ENCODE results near the gene FAM20C.
"Not testable (repeated sequence)": the region's sequence is repeated elsewhere in the genome, so short reads cannot be mapped to it uniquely, and the experiment has no call there.

The FAM20C gene

GRCh38 chr7:206351-206750 is 14.0 kb downstream of the FAM20C start:
- not testable (repeated sequence) for H3K4me1 Mint-ChIP-seq, H3K27ac Mint-ChIP-seq, H3K4me3 Mint-ChIP-seq, H3K36me3 Mint-ChIP-seq, H3K9me3 Mint-ChIP-seq, H3K27me3 Mint-ChIP-seq

GRCh38 chr7:207418-208129 is 15.2 kb downstream of the FAM20C start:
- no peaks in the 10 kb centered on the region for H3K9me3 Mint-ChIP-seq

GRCh38 chr7:208130-208673 is 15.8 kb downstream of the FAM20C start:
- Mint-ChIP-seq H3K4me1 (no peaks in the 10 kb centered on the region), H3K27ac (no peak overlapping the region), H3K36me3 (no peaks in the 10 kb centered on the region), H3K27me3 (no peaks in the 10 kb centered on the region), H3K4me3 (no peak overlapping the region), H3K9me3 (no peaks in the 10 kb centered on the region)

More at GRCh38 chr7:207418-208129, 15.2 kb downstream of the FAM20C start:
- H3K27ac Mint-ChIP-seq = no peak overlapping the region
- no peaks in the 10 kb centered on the region for H3K27me3 Mint-ChIP-seq
- H3K36me3 Mint-ChIP-seq = no peaks in the 10 kb centered on the region
- no peaks in the 10 kb centered on the region for H3K4me1 Mint-ChIP-seq
- H3K4me3 Mint-ChIP-seq = no peak overlapping the region

- no peaks in the 10 kb centered on the region for H3K4me1 Mint-ChIP-seq
- no peaks in the 10 kb centered on the region for H3K36me3 Mint-ChIP-seq
- no peaks in the 10 kb centered on the region for H3K9me3 Mint-ChIP-seq
- H3K4me3 Mint-ChIP-seq = no peak overlapping the region
- no peak overlapping the region for H3K27ac Mint-ChIP-seq
- no peaks in the 10 kb centered on the region for H3K27me3 Mint-ChIP-seq
Measured at GRCh38 chr7:208816-209215, 16.4 kb downstream of the FAM20C start.

- Mint-ChIP-seq H3K27ac (no peak overlapping the region), H3K4me3 (no peak overlapping the region), H3K27me3 (no peaks in the 10 kb centered on the region), H3K9me3 (no peaks in the 10 kb centered on the region), H3K36me3 (no peaks in the 10 kb centered on the region), H3K4me1 (no peaks in the 10 kb centered on the region)
Measured at GRCh38 chr7:209416-209815, 17.0 kb downstream of the FAM20C start.

GRCh38 chr7:209906-210305 is 17.5 kb downstream of the FAM20C start:
- Mint-ChIP-seq H3K4me1 (no peaks in the 10 kb centered on the region), H3K9me3 (no peaks in the 10 kb centered on the region), H3K36me3 (no peaks in the 10 kb centered on the region), H3K27me3 (no peaks in the 10 kb centered on the region), H3K27ac (no peak overlapping the region), H3K4me3 (no peak overlapping the region)

GRCh38 chr7:210401-210925 is 18.1 kb downstream of the FAM20C start:
- H3K27me3 Mint-ChIP-seq = no peaks in the 10 kb centered on the region
- no peaks in the 10 kb centered on the region for H3K9me3 Mint-ChIP-seq
- no peak overlapping the region for H3K27ac Mint-ChIP-seq

GRCh38 chr7:211033-211714 is 18.8 kb downstream of the FAM20C start:
- Mint-ChIP-seq H3K27me3 (no peaks in the 10 kb centered on the region), H3K36me3 (no peaks in the 10 kb centered on the region), H3K4me1 (no peaks in the 10 kb centered on the region), H3K27ac (no peak overlapping the region), H3K4me3 (no peak overlapping the region), H3K9me3 (no peaks in the 10 kb centered on the region)

More at GRCh38 chr7:210401-210925, 18.1 kb downstream of the FAM20C start:
- Mint-ChIP-seq H3K36me3 (no peaks in the 10 kb centered on the region), H3K4me3 (no peak overlapping the region), H3K4me1 (no peaks in the 10 kb centered on the region)

- H3K9me3 Mint-ChIP-seq = no peaks in the 10 kb centered on the region
- no peak overlapping the region for H3K27ac Mint-ChIP-seq
- no peak overlapping the region for H3K4me3 Mint-ChIP-seq
- no peaks in the 10 kb centered on the region for H3K27me3 Mint-ChIP-seq
- no peaks in the 10 kb centered on the region for H3K36me3 Mint-ChIP-seq
- no peaks in the 10 kb centered on the region for H3K4me1 Mint-ChIP-seq
Measured at GRCh38 chr7:211715-212058, 19.3 kb downstream of the FAM20C start.

GRCh38 chr7:212754-213153 is 20.4 kb downstream of the FAM20C start:
- Mint-ChIP-seq H3K9me3 (no peaks in the 10 kb centered on the region), H3K36me3 (no peaks in the 10 kb centered on the region), H3K4me3 (no peak overlapping the region), H3K27me3 (no peaks in the 10 kb centered on the region), H3K4me1 (no peaks in the 10 kb centered on the region), H3K27ac (no peak overlapping the region)

- Mint-ChIP-seq H3K9me3 (no peaks in the 10 kb centered on the region), H3K4me1 (no peaks in the 10 kb centered on the region), H3K27ac (no peak overlapping the region), H3K4me3 (no peak overlapping the region), H3K27me3 (no peaks in the 10 kb centered on the region), H3K36me3 (no peaks in the 10 kb centered on the region)
Measured at GRCh38 chr7:213324-213993, 21.1 kb downstream of the FAM20C start.

- H3K27me3 Mint-ChIP-seq = no peaks in the 10 kb centered on the region
- H3K27ac Mint-ChIP-seq = no peak overlapping the region
- H3K9me3 Mint-ChIP-seq = no peaks in the 10 kb centered on the region
- H3K4me3 Mint-ChIP-seq = no peak overlapping the region
- H3K36me3 Mint-ChIP-seq = no peaks in the 10 kb centered on the region
- H3K4me1 Mint-ChIP-seq = no peaks in the 10 kb centered on the region
Measured at GRCh38 chr7:214410-215212, 22.2 kb downstream of the FAM20C start.

- Mint-ChIP-seq H3K27ac (no peak overlapping the region), H3K27me3 (no peaks in the 10 kb centered on the region), H3K4me1 (no peaks in the 10 kb centered on the region), H3K36me3 (no peaks in the 10 kb centered on the region), H3K4me3 (no peak overlapping the region), H3K9me3 (no peaks in the 10 kb centered on the region)
Measured at GRCh38 chr7:216360-217300, 24.3 kb downstream of the FAM20C start.

- no peak overlapping the region for H3K4me3 Mint-ChIP-seq
- H3K27me3 Mint-ChIP-seq = no peaks in the 10 kb centered on the region
- no peaks in the 10 kb centered on the region for H3K36me3 Mint-ChIP-seq
- no peaks in the 10 kb centered on the region for H3K9me3 Mint-ChIP-seq
- no peak overlapping the region for H3K27ac Mint-ChIP-seq
- H3K4me1 Mint-ChIP-seq = no peaks in the 10 kb centered on the region
Measured at GRCh38 chr7:217781-218180, 25.4 kb downstream of the FAM20C start.

Measured in activated naive CD4-positive, alpha-beta T cell treated with anti-CD3 and anti-CD28 coated beads, Interleukin-2, amount 50 U/mL, for 24 hours (primary cell).